ENCODE measurements around the gene BPIFB2. TPM values are rescaled to one million over a fixed set of nuclear protein-coding genes. Genes with fewer than 3 reads are reported as not detected.

The BPIFB2 gene
- polyA plus RNA-seq, 6 donors from 2014 or later, result not detected

Other genes starting within 250 kb of the BPIFB2 start
- gene DNMT3B, start 245.3 kb upstream of the BPIFB2 start, polyA plus RNA-seq (ENCODE audit: low read depth in 6 of 6), result under 1 TPM in 3 of 6 donors, not detected in 3; 0.08 to 0.13 (median 0.10) TPM
- 10 to 100 TPM; 72.1 to 90.6 (median 85.3) TPM for gene MAPRE1, start 187.8 kb upstream of the BPIFB2 start, polyA plus RNA-seq (ENCODE audit: low read depth in 6 of 6)
- gene EFCAB8, start 148.8 kb upstream of the BPIFB2 start, polyA plus RNA-seq (ENCODE audit: low read depth in 6 of 6), result not detected
- gene SUN5, start 3.3 kb upstream of the BPIFB2 start, polyA plus RNA-seq (ENCODE audit: low read depth in 6 of 6), result not detected
- gene BPIFB6, start 23.9 kb downstream of the BPIFB2 start, polyA plus RNA-seq (ENCODE audit: low read depth in 6 of 6), result not detected
- not detected for gene BPIFB3, start 46.2 kb downstream of the BPIFB2 start, polyA plus RNA-seq (ENCODE audit: low read depth in 6 of 6)
- gene BPIFB4, start 71.9 kb downstream of the BPIFB2 start, polyA plus RNA-seq (ENCODE audit: low read depth in 6 of 6), result not detected
- not detected for gene BPIFA2, start 160.5 kb downstream of the BPIFB2 start, polyA plus RNA-seq (ENCODE audit: low read depth in 6 of 6)
- gene BPIFA3, start 209.6 kb downstream of the BPIFB2 start, polyA plus RNA-seq (ENCODE audit: low read depth in 6 of 6), result not detected
- gene BPIFA1, start 228.3 kb downstream of the BPIFB2 start, polyA plus RNA-seq (ENCODE audit: low read depth in 6 of 6), result not detected